C4-2B (cell line): ENCODE results near the gene PPP1R1C.

Experiments
- ZFX ChIP-seq: fragments of 450-650 bp; IDR thresholded peaks from 2 replicates; pipeline ENCODE4 v1.6.1; 2017
- TF ChIP-seq, protein P1 (sequence below): fragments of 450-650 bp; conservative IDR thresholded peaks from 2 replicates; pipeline ENCODE4 v1.5.1; 2017; ENCODE audit warnings: mild to moderate bottlenecking

DNA sequence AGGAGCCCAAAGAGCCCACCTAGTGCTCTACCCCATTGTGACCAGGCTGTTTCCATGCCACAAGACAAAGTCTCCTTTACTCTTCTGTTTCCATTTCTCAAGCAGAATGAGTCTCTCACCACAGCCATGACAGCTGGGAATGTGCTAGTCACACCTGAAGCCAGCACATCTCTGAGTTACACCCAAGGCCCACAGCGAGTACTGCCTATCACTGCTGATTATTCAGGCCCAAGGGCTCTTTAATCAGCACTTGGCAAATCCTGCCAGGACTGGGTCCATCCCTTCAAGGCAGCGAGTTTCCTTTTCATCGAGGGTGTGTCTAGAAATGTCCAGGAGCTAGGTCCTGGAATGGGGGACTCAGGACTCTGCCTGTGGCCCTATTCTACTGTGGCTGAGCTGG lies 14.6 kb upstream of the PPP1R1C start:
- no peak for TF ChIP-seq ZFX
- TF ChIP-seq, protein P1, sequence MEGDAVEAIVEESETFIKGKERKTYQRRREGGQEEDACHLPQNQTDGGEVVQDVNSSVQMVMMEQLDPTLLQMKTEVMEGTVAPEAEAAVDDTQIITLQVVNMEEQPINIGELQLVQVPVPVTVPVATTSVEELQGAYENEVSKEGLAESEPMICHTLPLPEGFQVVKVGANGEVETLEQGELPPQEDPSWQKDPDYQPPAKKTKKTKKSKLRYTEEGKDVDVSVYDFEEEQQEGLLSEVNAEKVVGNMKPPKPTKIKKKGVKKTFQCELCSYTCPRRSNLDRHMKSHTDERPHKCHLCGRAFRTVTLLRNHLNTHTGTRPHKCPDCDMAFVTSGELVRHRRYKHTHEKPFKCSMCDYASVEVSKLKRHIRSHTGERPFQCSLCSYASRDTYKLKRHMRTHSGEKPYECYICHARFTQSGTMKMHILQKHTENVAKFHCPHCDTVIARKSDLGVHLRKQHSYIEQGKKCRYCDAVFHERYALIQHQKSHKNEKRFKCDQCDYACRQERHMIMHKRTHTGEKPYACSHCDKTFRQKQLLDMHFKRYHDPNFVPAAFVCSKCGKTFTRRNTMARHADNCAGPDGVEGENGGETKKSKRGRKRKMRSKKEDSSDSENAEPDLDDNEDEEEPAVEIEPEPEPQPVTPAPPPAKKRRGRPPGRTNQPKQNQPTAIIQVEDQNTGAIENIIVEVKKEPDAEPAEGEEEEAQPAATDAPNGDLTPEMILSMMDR, result no peak
